Right hindlimb (tissue), 1 donor: ENCODE results near the gene AKT3.
"Not testable (repeated sequence)": the region's sequence is repeated elsewhere in the genome, so short reads cannot be mapped to it uniquely, and the experiment has no call there.

Source experiments
- DNase-seq: peaks from one replicate; pipeline ENCODE4 v3.0.0-alpha.2; 2018

Gene AKT3

DNA sequence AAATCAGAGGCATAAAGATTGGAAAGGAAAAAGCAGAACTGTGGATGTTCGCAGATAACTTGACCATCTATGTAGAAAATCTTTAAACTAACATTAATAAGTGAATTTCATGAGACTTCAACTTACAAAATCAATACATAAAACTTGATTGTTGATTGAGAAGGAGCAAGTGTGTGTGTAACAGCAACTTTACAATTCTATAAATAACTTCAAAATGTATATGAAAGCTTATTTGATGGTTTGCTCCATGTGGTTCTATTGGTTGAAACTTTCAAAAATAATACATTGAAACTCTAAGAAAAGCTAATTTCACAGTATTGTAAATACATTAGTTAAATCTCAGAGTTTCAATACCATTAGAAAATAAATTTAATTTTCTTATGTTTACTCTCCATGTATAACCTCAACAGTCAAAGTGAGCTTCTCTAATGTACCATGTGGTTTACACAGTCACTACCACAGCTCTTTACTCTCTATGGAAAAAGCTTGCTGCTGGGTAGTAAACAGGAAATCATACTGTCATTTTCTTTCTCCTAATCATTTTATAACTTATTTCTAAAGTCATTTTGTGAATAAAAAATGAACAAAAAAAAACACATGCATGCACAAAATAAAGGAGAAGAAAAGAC, 12.0 kb downstream of the AKT3 start:
- DNase-seq, result no peak

GRCh38 chr1:243834130-243834529, 15.9 kb downstream of the AKT3 start:
- DNase-seq, result no peak

- DNase-seq, result no peak
Measured at GRCh38 chr1:243831463-243831862, 18.6 kb downstream of the AKT3 start.

GRCh38 chr1:243827206-243827605, 22.8 kb downstream of the AKT3 start:
- no peak for DNase-seq

DNA sequence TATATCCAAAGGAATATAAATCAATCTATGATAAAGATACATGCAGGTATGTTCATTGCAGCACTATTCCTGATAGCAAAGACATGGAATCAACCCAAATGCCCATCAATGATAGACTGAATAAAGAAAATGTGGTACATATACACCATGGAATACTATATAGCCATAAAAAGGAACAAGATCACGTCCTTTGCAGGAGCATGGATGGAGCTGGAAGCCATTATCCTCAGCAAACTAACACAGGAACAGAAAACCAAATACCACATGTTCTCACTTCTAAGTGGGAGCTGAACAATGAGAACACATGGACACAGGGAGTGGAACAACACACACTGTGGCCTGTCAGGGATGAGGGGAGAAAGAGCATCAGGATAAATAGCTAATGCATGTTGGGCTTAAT, 25.1 kb downstream of the AKT3 start:
- not testable (repeated sequence) for DNase-seq

DNA sequence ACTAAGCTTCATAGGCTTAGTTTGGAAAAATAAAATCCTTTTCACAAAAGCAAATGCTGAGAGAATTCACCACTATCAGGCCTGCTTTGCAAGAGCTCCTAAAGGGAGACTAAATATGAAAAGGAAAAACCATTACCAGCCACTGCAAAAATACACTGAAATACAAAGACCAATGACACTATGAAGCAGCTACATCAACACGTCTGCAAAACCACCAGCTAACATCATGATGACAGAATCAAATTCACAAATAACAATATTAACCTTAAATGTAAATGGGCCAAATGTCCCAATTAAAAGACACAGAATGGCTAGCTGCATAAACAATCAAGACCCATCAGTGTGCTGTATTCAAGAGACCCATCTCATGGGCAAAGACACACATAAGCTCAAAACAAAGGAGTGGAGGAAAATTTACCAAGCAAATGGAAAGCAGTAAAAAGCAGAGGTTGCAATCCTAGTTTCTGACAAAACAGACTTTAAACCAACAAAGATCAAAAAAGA, 28.8 kb downstream of the AKT3 start:
- DNase-seq, result no peak

DNA sequence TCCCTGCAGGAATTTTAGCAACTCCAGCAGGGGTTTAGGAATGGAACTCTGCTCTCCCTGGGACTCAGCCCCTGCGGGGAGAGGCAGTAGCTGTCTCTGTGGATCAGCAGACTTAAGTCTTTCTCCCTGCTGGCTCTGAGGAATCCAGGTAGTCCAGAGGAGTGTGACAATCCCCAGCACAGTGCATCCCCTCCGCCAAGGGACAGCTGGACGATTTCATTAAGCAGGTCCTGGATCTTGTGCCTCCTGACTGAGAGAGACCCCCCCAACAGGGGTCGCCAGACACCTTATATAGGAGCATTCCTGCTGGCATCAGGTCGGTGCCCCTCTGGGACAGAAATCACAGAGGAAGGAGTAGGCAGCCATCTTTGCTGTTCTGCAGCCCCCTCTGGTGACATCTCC, 30.6 kb downstream of the AKT3 start:
- DNase-seq, result no peak

DNA sequence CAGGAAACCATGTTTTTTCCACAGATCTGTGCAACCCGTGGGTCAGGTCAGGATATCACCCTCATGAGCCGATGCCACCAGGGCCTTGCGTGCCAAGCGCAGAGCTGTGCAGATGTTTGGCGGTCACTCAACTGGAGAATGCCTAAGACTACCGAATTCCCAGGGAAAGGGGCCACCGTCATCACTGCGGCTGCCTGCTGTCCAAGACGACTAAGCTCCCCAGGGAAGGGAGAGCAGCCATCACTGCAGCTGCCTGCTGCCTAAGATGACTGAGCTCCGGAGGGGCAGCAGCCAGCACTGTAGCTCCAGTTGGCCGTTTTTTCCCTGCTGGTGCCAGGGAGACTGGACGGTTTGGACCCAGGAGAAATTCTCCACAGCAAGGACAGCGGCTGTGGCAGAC, 31.1 kb downstream of the AKT3 start:
- no peak for DNase-seq

DNA sequence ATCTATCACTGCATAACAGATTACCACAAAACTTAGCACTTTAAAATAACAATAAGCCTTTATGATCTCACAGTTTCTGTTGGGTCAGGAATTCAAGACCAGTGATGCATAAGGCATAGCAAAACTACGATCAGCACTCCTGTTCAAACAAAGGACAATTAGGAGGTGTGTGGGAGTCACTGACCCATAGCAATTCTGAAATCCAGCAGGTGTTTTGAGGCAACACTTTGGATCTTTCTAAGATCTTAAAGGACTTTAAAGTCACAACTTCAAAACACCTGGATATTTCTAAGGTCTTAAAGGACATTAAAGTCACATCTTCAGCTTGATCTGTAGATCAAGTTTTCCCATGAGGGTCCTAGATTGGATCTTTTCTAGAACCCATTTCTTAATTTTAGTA, 35.3 kb downstream of the AKT3 start:
- DNase-seq, result no peak

GRCh38 chr1:243807346-243807745, 42.7 kb downstream of the AKT3 start:
- DNase-seq, result not testable (repeated sequence)

- no peak for DNase-seq
Measured at GRCh38 chr1:243806310-243806709, 43.7 kb downstream of the AKT3 start.

- DNase-seq, result no peak
Measured at GRCh38 chr1:243802736-243803135, 47.3 kb downstream of the AKT3 start.

DNA sequence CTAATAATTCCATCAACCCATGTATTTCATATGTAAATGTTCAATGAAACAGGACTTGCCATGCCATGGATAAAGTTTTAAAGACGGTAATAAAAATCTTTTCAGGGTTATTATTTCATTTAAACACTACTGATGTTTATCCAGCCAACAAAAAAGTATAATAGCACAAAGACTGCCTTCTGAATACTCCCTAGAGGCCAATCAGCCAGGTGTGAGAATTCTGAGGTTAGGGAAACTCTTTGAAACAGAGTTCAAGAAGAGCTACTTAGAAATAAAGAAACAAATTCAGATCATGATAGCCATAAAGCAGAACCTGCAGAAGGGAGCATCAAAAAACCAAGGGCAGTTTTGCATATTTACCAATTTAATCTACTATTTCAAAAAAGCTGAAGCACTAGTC, 48.7 kb downstream of the AKT3 start:
- DNase-seq, result no peak

DNA sequence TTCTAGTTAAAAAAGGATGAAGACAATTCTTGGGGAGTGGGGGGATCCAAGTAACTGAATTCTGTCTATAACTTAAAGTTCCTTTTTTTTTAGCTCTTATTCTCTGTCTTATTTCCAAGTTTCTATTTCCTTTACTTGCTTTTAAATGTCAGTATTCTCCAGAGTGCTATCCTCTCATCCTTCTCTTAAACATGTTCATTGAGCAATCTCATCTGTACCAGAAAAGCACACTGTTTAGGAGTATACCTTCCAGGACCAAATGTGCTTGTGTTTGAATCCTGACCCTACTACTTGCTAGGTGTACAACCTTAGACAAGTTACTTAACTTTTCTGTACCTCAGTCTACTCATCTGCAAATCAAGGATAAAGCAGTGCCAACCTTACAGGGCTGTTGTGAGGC, 50.1 kb downstream of the AKT3 start:
- no peak for DNase-seq

GRCh38 chr1:243798726-243799125, 51.3 kb downstream of the AKT3 start:
- DNase-seq, result no peak

DNA sequence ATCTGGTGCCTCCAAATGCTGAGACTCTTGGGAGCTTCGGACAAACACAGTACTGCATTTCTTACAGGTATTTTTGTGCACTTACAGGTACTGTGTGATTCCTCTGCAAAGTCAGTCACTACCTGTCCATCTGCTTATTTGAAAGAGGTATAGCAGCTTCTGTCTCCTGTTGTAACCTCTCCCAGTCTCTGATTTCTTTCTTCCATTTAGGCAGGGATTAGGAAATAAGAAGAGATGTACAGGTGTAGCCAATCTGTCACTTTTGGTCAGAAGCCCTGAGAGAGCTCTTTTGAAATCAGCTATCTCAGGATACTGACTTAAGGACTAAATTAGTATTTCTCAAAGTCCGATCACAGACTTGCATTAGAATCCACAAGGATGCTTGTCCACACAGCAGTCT, 54.0 kb downstream of the AKT3 start:
- DNase-seq, result no peak

GRCh38 chr1:243793298-243793697, 56.7 kb downstream of the AKT3 start:
- DNase-seq, result no peak

DNA sequence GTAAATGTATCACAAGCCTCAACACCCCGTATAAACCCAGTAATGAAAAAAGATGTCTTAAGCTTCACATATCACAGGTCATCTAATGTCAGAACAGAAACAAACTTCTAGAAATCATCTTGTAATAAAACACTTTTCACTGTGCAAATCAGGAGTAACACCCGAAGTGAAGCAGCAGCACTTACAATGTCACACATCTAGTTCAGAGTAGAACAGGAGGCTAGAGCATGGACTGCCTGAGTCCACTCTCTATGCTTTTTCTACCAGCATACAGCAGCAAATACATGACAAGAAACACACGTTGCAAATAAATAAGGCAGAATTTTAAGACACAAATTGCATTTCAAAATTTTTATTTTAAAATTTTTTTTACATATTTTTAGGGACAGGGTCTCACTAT, 57.2 kb downstream of the AKT3 start:
- no peak for DNase-seq

GRCh38 chr1:243792401-243792800, 57.6 kb downstream of the AKT3 start:
- no peak for DNase-seq

DNA sequence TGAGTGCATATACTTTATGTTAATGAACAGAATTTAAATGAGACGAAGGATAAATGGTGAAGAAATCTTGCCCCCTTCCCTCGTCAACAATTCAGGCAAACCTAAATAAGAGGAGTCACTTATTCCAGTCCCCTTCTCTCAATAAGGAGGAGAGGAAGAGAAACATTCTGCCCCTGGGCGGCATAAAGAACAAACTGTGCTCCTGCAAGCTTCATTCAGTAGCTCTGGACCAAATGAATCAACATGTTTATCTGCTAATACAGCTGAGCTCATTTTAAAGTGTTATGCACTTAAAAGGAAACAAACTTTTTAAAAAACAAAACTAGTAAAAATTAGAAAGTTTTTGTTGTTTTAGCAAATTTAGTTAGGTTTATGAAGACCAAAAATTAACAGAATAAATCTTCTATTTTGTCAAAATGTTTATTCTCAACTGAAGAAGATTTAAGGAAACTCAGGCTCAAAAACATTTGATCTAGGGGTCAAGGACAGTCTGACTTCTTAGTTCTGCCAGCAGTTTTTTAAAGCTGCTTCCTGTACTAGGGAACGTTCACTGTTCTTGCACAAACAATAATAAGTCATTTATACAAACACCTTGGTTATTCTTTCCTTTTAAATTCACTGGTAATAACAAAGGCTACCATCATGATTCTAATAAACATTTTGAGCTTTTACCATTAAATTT, 58.3 kb downstream of the AKT3 start:
- DNase-seq, result no peak

GRCh38 chr1:243790404-243790803, 59.6 kb downstream of the AKT3 start:
- DNase-seq, result no peak

GRCh38 chr1:243786531-243786930, 63.5 kb downstream of the AKT3 start:
- no peak for DNase-seq

- DNase-seq, result no peak
Measured at GRCh38 chr1:243784506-243784905, 65.5 kb downstream of the AKT3 start.

DNA sequence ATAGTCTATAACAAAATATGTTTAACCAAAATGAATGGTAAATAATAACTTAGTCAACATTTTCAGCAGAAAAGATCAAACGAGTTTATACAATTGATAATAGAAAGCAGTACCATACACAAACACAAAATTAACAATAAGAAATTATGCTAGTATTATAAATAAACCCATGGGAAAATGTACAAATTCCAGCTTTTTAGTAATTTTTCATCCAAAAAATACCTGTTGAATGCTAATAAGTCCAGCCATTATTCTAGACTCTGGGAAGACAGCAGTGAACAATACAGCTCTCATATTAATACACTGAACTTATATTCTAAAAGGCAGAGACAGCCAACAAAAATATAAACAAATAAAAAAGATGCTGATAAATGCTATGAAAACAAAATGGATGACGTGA, 66.3 kb downstream of the AKT3 start:
- no peak for DNase-seq
